CD4-positive, alpha-beta memory T cell (primary cell): Measurements from ENCODE around the gene ZNRF1. TPM values are rescaled to one million over a fixed set of nuclear protein-coding genes. Genes with fewer than 3 reads are reported as not detected.
A peak's percentile ranks its signal among the peaks of the same experiment; 100 is the strongest.

ENCODE experiments used
- CTCF ChIA-PET: fragments of 350-600 bp; sonication (Branson Sonifier 250); formaldehyde crosslinking; loops from one replicate; lab custom pipeline; 2021; ENCODE audit warnings: inconsistent platforms; ENCODE audit not compliant: partially characterized antibody; lab: Charles Lee
- POLR2A ChIA-PET: fragments of 350-600 bp; sonication (Branson Sonifier 250); formaldehyde crosslinking; loops from one replicate; lab custom pipeline; 2021; ENCODE audit not compliant: partially characterized antibody; lab: Charles Lee
- DNase-seq, 5 donors: peaks; one replicate each; pipeline versions ENCODE4 v3.0.0 to v3.0.0-alpha.2; 2020 to 2022; ENCODE audit warnings: mixed read lengths in 1 of 5
- H3K27ac ChIP-seq: one replicate; pipeline ENCODE4 v1.7.0; 2013; ENCODE audit warnings: low read depth, low read length
- H3K27me3 ChIP-seq: 2 replicates; pipeline ENCODE4 v1.7.0; 2013; ENCODE audit warnings: mild to moderate bottlenecking, low read length, moderate library complexity; ENCODE audit not compliant: insufficient read depth
- H3K36me3 ChIP-seq: 2 replicates; pipeline ENCODE4 v1.7.0; 2013; ENCODE audit warnings: mild to moderate bottlenecking, low read length, moderate library complexity; ENCODE audit not compliant: insufficient read depth
- H3K4me1 ChIP-seq: 2 replicates; pipeline ENCODE4 v1.7.0; 2013; ENCODE audit warnings: mild to moderate bottlenecking, low read length, moderate library complexity; ENCODE audit not compliant: insufficient read depth
- H3K4me3 ChIP-seq, 2 donors: one replicate each; pipeline ENCODE4 v1.7.0; 2013; ENCODE audit warnings: low read length in 2 of 2, mild to moderate bottlenecking in 1 of 2
- H3K9me3 ChIP-seq, 2 donors: one replicate each; pipeline ENCODE4 v1.7.0; 2013; ENCODE audit warnings: low read length in 2 of 2, control low read depth in 1 of 2; ENCODE audit not compliant: control insufficient read depth in 1 of 2
- H3K27ac Mint-ChIP-seq, 7 donors: one replicate each; pipeline ENCODE4 v1.8.0; 2020 to 2021; ENCODE audit warnings: mixed read lengths in 7 of 7, mild to moderate bottlenecking in 6 of 7, inconsistent platforms in 3 of 7, moderate library complexity in 3 of 7
- H3K27me3 Mint-ChIP-seq, 2 donors: one replicate each; pipeline ENCODE4 v1.8.0; 2020 to 2021; ENCODE audit warnings: mixed read lengths in 2 of 2
- H3K36me3 Mint-ChIP-seq, 2 donors: one replicate each; pipeline ENCODE4 v1.8.0; 2020 to 2021; ENCODE audit warnings: mixed read lengths in 2 of 2, inconsistent platforms in 1 of 2, mild to moderate bottlenecking in 1 of 2
- H3K4me1 Mint-ChIP-seq, 4 donors: one replicate each; pipeline ENCODE4 v1.8.0; 2020 to 2021; ENCODE audit warnings: mixed read lengths in 4 of 4, mild to moderate bottlenecking in 1 of 4
- H3K4me3 Mint-ChIP-seq, 8 donors: one replicate each; pipeline ENCODE4 v1.8.0; 2020 to 2021; ENCODE audit warnings: mixed read lengths in 8 of 8, mild to moderate bottlenecking in 7 of 8, moderate library complexity in 6 of 8, inconsistent platforms in 3 of 8
- H3K9me3 Mint-ChIP-seq, 8 donors: one replicate each; pipeline ENCODE4 v1.8.0; 2020 to 2021; ENCODE audit warnings: mixed read lengths in 8 of 8, mild to moderate bottlenecking in 5 of 8, inconsistent platforms in 3 of 8, moderate library complexity in 1 of 8
- intact Hi-C: fragments of 100-400 bp; cut with micrococcal nuclease; formaldehyde crosslinking; loops from one replicate; pipeline ENCODE4 v1.15.1; 2023
- polyA plus RNA-seq, 2 donors: library from polyadenylated mRNA; unstranded; fragments of 300-500 nt; fragmentation: Illumina TruSeq; gene quantifications; one replicate each; pipeline ENCODE4 v1.2.3, GENCODE V29; 2021
- total RNA-seq, 2 experiments: library from RNA; stranded (reverse); gene quantifications; one replicate each; pipeline ENCODE4 v1.2.3, GENCODE V29; 2021

The ZNRF1 gene
- total and polyA plus RNA-seq, 4 experiments from 2014 or later: 3.4 to 9.5 (median 6.1) TPM

DNA sequence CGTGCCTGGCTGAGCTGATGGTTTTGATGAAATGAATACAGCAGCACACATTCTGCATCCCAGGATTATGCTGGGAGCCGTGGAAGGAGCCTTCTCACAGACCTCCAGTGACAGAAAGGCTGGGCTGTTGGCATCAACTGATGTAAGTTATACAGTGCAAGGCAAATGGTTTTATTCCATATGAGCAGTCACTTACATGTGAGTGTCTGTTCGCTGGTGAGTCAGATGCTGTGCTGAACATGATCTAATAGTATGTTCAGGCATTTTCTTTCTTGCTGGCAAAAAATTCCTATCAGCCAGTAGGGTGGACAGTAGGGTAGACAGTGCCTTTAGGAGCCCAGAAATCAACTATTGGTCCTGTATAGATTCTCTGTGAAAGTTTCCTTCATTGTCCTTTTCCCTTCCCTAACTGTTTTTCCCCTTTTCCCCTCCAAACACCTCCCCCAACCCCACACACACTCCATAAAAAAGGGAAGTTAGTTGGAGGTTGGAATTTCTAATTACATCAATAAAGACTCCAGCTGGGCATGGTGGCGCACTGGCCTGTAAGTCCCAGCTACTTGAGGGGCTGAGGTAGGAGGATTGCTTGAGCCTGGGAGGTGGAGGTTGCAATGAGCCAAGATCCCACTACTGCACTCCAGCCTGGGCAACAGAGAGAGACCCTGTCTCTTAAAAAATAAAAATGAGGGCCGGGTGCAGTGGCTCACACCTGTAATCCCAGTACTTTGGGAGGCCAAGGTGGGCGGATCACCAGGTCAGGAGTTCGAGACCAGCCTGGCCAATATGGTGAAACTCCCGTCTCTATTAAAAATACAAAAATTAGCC, 81.6 kb downstream of the ZNRF1 start:
- H3K4me1 Mint-ChIP-seq: peaks cover 30 to 38% (median 34%) of the 10 kb centered on the region in 4 donors
- no peak for DNase-seq
- CTCF ChIA-PET: interaction anchor here (1.2 to 3.3 kb wide), 3 partner anchors 10 to 31 kb away, joined by 3 to 11 read pairs (median 3); no protein-coding TSS in a partner anchor
- H3K9me3 ChIP-seq: no peaks in the 10 kb centered on the region
- H3K36me3 ChIP-seq: no peaks in the 10 kb centered on the region
- H3K4me3 Mint-ChIP-seq: no peak overlapping the region
- H3K27me3 ChIP-seq: no peaks in the 10 kb centered on the region
- H3K36me3 Mint-ChIP-seq: peaks cover 0 to under 1% of the 10 kb centered on the region in 2 donors
- intact Hi-C loops: no loop called here
- H3K4me1 ChIP-seq: peaks cover 26% of the 10 kb centered on the region
- no peak overlapping the region for H3K4me3 ChIP-seq
- POLR2A ChIA-PET: no interaction called here
- H3K27me3 Mint-ChIP-seq: no peaks in the 10 kb centered on the region
- H3K27ac ChIP-seq: no peak overlapping the region
- no peaks in the 10 kb centered on the region for H3K9me3 Mint-ChIP-seq
- H3K27ac Mint-ChIP-seq: peak overlapping the region in 1 of 7 donors; percentile 46

DNA sequence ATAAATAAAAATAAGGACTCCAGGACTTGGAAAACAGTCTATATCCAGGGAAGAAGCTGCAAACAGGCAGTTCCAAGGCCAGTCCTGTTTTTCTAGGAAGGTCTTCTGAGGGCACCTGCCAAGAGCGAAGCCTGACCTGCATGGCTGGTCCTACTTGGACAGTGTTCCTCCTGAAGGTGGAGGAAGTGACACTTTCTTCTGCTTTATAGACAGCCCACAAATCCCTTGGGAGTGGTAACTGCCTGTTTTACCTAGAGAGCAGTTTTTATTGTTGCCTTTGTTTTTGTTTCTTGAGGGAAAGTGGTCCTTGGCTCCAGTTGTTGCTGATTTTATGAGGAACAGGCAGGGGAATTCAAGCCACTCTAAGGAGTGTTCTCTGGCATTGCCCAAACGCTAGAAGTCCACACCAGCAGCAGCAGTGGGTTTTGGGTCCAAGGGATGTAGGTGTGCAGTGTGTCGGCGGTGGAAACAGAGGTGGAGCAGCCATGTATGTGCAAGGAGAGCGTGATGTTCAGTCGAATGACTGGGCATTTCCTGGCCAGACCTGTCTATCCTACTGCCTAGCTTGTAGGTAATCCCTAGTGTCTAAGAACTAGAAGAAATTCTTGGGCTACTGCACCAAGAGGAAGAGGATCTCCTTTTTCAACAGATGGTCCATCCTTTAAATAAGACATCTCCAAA, 82.5 kb downstream of the ZNRF1 start:
- Mint-ChIP-seq H3K9me3 (peaks cover 0 to 2% (median 0%) of the 10 kb centered on the region in 8 donors), H3K27ac (peak overlapping the region in 2 of 7 donors; percentile 36 to 84), H3K4me1 (peaks cover 21 to 29% (median 26%) of the 10 kb centered on the region in 4 donors), H3K36me3 (peaks cover 0 to 4% of the 10 kb centered on the region in 2 donors), H3K4me3 (no peak overlapping the region), H3K27me3 (no peaks in the 10 kb centered on the region)
- no peaks in the 10 kb centered on the region for H3K9me3 ChIP-seq
- H3K4me1 ChIP-seq: peaks cover 17% of the 10 kb centered on the region
- ChIA-PET POLR2A (no interaction called here), CTCF (interaction anchor here (1.2 to 1.3 kb wide), 2 partner anchors 9 to 24 kb away, joined by 3 read pairs; no protein-coding TSS in a partner anchor)
- no peaks in the 10 kb centered on the region for H3K27me3 ChIP-seq
- no peak overlapping the region for H3K4me3 ChIP-seq
- H3K27ac ChIP-seq: no peak overlapping the region
- intact Hi-C loops: no loop called here
- DNase-seq: no peak
- H3K36me3 ChIP-seq: no peaks in the 10 kb centered on the region

DNA sequence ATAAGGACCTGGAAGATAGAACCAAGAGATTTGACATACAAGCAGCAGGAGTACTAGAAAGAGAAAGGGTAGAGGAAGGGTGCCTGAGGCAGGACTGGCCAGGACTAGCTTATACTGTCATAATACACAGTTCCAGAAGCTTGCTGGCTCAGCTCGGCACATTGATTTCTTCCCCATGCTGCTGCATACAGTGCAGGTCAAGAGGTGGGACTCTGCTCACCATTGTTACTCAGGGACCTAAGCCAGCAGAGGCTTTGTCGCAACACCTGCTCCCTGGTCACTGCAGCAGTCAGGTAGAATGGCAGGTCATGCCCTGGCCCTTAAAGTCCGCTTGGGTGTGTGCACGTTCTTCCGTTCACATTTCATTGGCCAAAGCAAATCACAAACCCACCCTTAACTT, 85.0 kb downstream of the ZNRF1 start:
- ChIA-PET CTCF (interaction anchor here (1.1 to 1.2 kb wide), 3 partner anchors 14 to 27 kb away, joined by 4 read pairs; no protein-coding TSS in a partner anchor), POLR2A (interaction anchor here (0.6 kb wide), 1 partner anchor 17 kb away, joined by 3 read pairs; no protein-coding TSS in a partner anchor)
- Histone ChIP-seq H3K27me3 (no peaks in the 10 kb centered on the region), H3K4me1 (no peaks in the 10 kb centered on the region), H3K4me3 (no peak overlapping the region), H3K27ac (no peak overlapping the region), H3K9me3 (no peaks in the 10 kb centered on the region), H3K36me3 (no peaks in the 10 kb centered on the region)
- peaks cover 8 to 9% (median 9%) of the 10 kb centered on the region in 4 donors for H3K4me1 Mint-ChIP-seq
- H3K27me3 Mint-ChIP-seq: no peaks in the 10 kb centered on the region
- intact Hi-C loops: no loop called here
- peaks cover 0 to 4% of the 10 kb centered on the region in 2 donors for H3K36me3 Mint-ChIP-seq
- peaks cover 0 to 2% (median 0%) of the 10 kb centered on the region in 8 donors for H3K9me3 Mint-ChIP-seq
- peak overlapping the region in 1 of 7 donors; percentile 50 for H3K27ac Mint-ChIP-seq
- no peak for DNase-seq
- no peak overlapping the region for H3K4me3 Mint-ChIP-seq

DNA sequence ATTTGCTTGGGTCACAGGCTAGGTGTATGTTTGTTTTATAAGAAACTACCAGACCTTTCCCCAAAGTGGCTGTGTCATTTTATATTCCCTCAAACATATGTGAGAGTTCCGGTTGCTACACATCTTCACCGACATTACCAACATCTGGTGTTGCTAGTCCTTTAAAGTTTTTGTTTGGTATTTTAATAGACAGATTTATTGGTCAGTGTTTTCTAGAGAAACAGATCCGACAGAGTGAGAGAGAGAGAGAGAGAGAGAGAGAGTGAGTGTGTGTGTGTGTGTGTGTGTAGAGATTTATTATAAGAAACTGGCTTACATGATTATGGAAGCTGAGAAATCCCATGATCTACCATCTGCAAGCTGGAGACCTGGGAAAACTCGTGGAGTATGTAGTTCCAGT, 86.7 kb downstream of the ZNRF1 start:
- peaks cover 4 to 15% (median 8%) of the 10 kb centered on the region in 4 donors for H3K4me1 Mint-ChIP-seq
- Histone ChIP-seq H3K4me3 (no peak overlapping the region), H3K27ac (no peak overlapping the region), H3K4me1 (no peaks in the 10 kb centered on the region), H3K36me3 (no peaks in the 10 kb centered on the region), H3K27me3 (no peaks in the 10 kb centered on the region), H3K9me3 (no peaks in the 10 kb centered on the region)
- CTCF ChIA-PET: interaction anchor here (1.7 to 3.8 kb wide), 2 partner anchors 12 to 26 kb away, joined by 3 to 18 read pairs; no protein-coding TSS in a partner anchor
- no peak for DNase-seq
- no peaks in the 10 kb centered on the region for H3K27me3 Mint-ChIP-seq
- intact Hi-C loops: no loop called here
- peaks cover 0 to 2% (median 0%) of the 10 kb centered on the region in 8 donors for H3K9me3 Mint-ChIP-seq
- POLR2A ChIA-PET: interaction anchor here (1.5 kb wide), 1 partner anchor 24 kb away, joined by 3 read pairs; no protein-coding TSS in a partner anchor
- H3K4me3 Mint-ChIP-seq: no peak overlapping the region
- H3K36me3 Mint-ChIP-seq: peaks cover 0 to 4% of the 10 kb centered on the region in 2 donors
- H3K27ac Mint-ChIP-seq: peak overlapping the region in 2 of 7 donors; percentile 6 to 22

DNA sequence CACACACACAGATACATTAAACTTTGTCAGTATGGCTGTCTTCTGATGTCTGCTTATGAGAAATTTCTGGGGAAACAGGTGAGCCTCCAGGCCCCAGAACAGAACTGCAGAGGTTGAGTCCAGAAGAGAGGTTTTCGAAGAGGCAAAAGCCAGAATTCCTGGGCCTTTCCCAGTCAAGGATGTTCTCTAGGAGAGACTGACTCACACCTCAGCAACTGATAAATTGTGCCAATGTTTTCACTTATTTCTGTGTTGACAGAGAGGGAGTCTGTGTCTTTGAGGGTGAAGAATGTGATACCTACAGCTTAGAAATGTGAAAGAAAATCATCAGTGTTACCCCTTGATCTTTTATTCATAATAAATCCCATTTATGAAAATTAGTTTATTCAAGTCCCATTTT, 87.5 kb downstream of the ZNRF1 start:
- Histone ChIP-seq H3K4me1 (no peaks in the 10 kb centered on the region), H3K4me3 (no peak overlapping the region), H3K27ac (no peak overlapping the region), H3K27me3 (no peaks in the 10 kb centered on the region), H3K9me3 (no peaks in the 10 kb centered on the region), H3K36me3 (no peaks in the 10 kb centered on the region)
- DNase-seq: no peak
- intact Hi-C loops: no loop called here
- ChIA-PET POLR2A (no interaction called here), CTCF (interaction anchor here (1.7 to 3.8 kb wide), 2 partner anchors 12 to 25 kb away, joined by 3 to 18 read pairs; no protein-coding TSS in a partner anchor)
- peaks cover 0 to 2% (median 0%) of the 10 kb centered on the region in 8 donors for H3K9me3 Mint-ChIP-seq
- peak overlapping the region in 2 of 7 donors; percentile 4 to 22 for H3K27ac Mint-ChIP-seq
- no peak overlapping the region for H3K4me3 Mint-ChIP-seq
- H3K27me3 Mint-ChIP-seq: no peaks in the 10 kb centered on the region
- peaks cover 4 to 14% (median 7%) of the 10 kb centered on the region in 4 donors for H3K4me1 Mint-ChIP-seq
- peaks cover 0 to 4% of the 10 kb centered on the region in 2 donors for H3K36me3 Mint-ChIP-seq

DNA sequence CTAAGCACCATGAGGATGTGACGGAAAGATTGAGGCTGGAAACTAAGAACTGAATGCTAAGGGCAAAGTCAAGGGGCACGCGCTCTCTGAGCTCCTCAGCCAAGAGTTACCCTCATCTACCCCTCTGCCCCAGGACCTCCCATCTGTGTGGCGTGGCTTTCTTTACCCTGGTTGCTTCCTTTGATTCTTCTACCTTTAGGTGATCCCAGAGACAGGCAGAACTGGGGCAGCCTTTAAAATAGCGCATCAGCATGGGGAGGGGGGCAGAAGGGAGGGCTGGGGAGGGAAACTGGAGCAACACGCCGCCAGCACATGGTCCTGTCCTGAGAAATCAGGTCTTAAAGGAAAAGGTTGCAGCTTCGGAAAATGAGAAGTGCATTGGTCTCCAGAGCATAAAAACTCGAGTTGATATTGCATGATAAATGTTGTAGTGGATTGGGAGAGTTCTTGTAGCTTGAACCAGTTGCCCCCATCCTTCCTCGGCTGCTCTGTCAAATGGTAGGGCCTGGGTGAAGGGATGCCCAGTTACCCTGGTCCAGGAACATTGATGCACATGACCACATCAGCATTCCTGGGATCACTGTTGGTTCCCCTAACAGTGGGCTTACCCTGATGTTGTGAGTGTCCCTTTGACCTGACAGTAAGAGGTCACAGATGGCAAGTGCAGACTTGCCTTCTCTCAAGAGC, 88.0 kb downstream of the ZNRF1 start:
- DNase-seq: no peak
- Histone ChIP-seq H3K27ac (no peak overlapping the region), H3K9me3 (no peaks in the 10 kb centered on the region), H3K36me3 (no peaks in the 10 kb centered on the region), H3K4me1 (no peaks in the 10 kb centered on the region), H3K4me3 (no peak overlapping the region), H3K27me3 (no peaks in the 10 kb centered on the region)
- H3K4me1 Mint-ChIP-seq: peaks cover 2 to 11% (median 3%) of the 10 kb centered on the region in 4 donors
- no peak overlapping the region for H3K4me3 Mint-ChIP-seq
- intact Hi-C loops: no loop called here
- ChIA-PET POLR2A (no interaction called here), CTCF (interaction anchor here (1.5 to 3.8 kb wide), 2 partner anchors 11 to 25 kb away, joined by 4 to 18 read pairs; no protein-coding TSS in a partner anchor)
- peaks cover 0 to 4% of the 10 kb centered on the region in 2 donors for H3K36me3 Mint-ChIP-seq
- peaks cover 0 to 2% (median 0%) of the 10 kb centered on the region in 8 donors for H3K9me3 Mint-ChIP-seq
- no peaks in the 10 kb centered on the region for H3K27me3 Mint-ChIP-seq
- peak overlapping the region in 2 of 7 donors; percentile 22 to 41 for H3K27ac Mint-ChIP-seq
